Esophagus squamous epithelium (tissue), 5 donors: ENCODE results near the gene SLC35F4. TPM values are rescaled to one million over a fixed set of nuclear protein-coding genes. Genes with fewer than 3 reads are reported as not detected.

ENCODE experiments used
- DNase-seq: peaks from one replicate; lab custom pipeline; 2025; lab: John Stamatoyannopoulos, UW
- H3K27ac ChIP-seq, 4 donors: fragments of 200-600 bp; sonication (generic); one replicate each; pipeline ENCODE4 v1.5.1; 2016 to 2019; ENCODE audit warnings: mild to moderate bottlenecking in 1 of 4
- H3K27me3 ChIP-seq, 4 donors: fragments of 200-600 bp; sonication (generic); 1 replicate in 3 of 4; 2 replicates in 1 of 4; pipeline versions ENCODE4 v1.5.1 to v1.6.0; 2017 to 2021; ENCODE audit warnings: antibody characterized with exemption in 1 of 4
- H3K36me3 ChIP-seq, 3 donors: fragments of 200-600 bp; sonication (generic); one replicate each; pipeline ENCODE4 v1.5.1; 2016 to 2019
- H3K4me1 ChIP-seq, 3 donors: fragments of 200-600 bp; sonication (generic); one replicate each; pipeline ENCODE4 v1.5.1; 2017 to 2019
- H3K4me3 ChIP-seq, 4 donors: fragments of 200-600 bp; sonication (generic); 1 replicate in 3 of 4; 2 replicates in 1 of 4; pipeline ENCODE4 v1.5.1; 2016 to 2019; ENCODE audit warnings: mild to moderate bottlenecking in 2 of 4, moderate library complexity in 1 of 4
- H3K9me3 ChIP-seq, 3 donors: fragments of 200-600 bp; sonication (generic); one replicate each; pipeline ENCODE4 v1.5.1; 2016 to 2019
- POLR2A ChIP-seq, 4 donors: fragments of 450-650 bp; IDR thresholded peaks; one replicate each; pipeline ENCODE4 v1.6.1; 2017; ENCODE audit warnings: antibody characterized with exemption in 4 of 4, mild to moderate bottlenecking in 4 of 4, moderate library complexity in 3 of 4
- WGBS, 2 donors: methylation state at CpG; one replicate each; pipeline ENCODE4 v1.1.5; 2018; 5-methylcytosine and 5-hydroxymethylcytosine counted together
- intact Hi-C: fragments of 100-400 bp; cut with DNase I; formaldehyde crosslinking; loops from one replicate; pipeline ENCODE4 v1.15.0; 2022
- total RNA-seq, 4 donors: library from RNA; depleted of rRNA; stranded (reverse); fragments of >200 nt; gene quantifications; one replicate each; pipeline ENCODE4 v1.1.0, GENCODE V29; 2016
- TF ChIP-seq, protein P1 (sequence below), 6 experiments: fragments of 450-650 bp in 4 of 6; fragments of 200-600 bp in 2 of 6; sonication (generic) in 2 of 6; IDR thresholded peaks; one replicate each; pipeline ENCODE4 v1.5.1; 2016 to 2019; ENCODE audit warnings: antibody characterized with exemption in 6 of 6, mild to moderate bottlenecking in 4 of 6, moderate library complexity in 4 of 6
- donor health status: DM: yes; HTN: yes; CAD: no.

The SLC35F4 gene
- total RNA-seq, 4 donors from 2014 or later, result not detected

DNA sequence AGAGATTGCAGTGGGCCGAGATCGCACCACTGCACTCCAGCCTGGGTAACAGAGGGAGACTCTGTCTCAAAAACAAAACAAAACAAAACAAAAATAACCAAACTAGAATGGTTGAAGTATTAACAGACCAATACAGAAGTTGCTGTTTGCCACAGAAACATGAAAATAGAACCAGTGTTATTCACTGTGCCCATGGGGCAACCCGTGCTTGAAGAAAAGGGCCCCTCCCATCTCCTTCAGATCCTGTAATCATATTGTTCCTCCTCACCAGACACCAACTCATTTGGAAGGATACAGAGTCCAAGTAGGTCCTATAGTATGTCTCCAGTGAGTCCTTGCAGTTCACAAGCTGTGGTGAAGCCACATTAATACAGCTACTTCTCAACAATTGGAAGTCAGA is 30.9 kb downstream of the SLC35F4 start:
- H3K4me3 ChIP-seq, result no peak overlapping the region
- no peaks in the 10 kb centered on the region for H3K27me3 ChIP-seq
- no peak overlapping the region for H3K27ac ChIP-seq
- WGBS, 2 donors, result 76 to 87% methylated on average over 3 of the region's 3 CpGs
- H3K4me1 ChIP-seq, result peaks cover 0 to 18% (median 0%) of the 10 kb centered on the region in 3 donors
- no peak for DNase-seq
- H3K9me3 ChIP-seq, result no peaks in the 10 kb centered on the region
- intact Hi-C loops, result no loop called here
- H3K36me3 ChIP-seq, result no peaks in the 10 kb centered on the region
- TF ChIP-seq, protein P1, sequence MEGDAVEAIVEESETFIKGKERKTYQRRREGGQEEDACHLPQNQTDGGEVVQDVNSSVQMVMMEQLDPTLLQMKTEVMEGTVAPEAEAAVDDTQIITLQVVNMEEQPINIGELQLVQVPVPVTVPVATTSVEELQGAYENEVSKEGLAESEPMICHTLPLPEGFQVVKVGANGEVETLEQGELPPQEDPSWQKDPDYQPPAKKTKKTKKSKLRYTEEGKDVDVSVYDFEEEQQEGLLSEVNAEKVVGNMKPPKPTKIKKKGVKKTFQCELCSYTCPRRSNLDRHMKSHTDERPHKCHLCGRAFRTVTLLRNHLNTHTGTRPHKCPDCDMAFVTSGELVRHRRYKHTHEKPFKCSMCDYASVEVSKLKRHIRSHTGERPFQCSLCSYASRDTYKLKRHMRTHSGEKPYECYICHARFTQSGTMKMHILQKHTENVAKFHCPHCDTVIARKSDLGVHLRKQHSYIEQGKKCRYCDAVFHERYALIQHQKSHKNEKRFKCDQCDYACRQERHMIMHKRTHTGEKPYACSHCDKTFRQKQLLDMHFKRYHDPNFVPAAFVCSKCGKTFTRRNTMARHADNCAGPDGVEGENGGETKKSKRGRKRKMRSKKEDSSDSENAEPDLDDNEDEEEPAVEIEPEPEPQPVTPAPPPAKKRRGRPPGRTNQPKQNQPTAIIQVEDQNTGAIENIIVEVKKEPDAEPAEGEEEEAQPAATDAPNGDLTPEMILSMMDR (IDR thresholded peaks at IDR 0.05), result no peak
- TF ChIP-seq POLR2A (IDR thresholded peaks at IDR 0.05), result no peak

DNA sequence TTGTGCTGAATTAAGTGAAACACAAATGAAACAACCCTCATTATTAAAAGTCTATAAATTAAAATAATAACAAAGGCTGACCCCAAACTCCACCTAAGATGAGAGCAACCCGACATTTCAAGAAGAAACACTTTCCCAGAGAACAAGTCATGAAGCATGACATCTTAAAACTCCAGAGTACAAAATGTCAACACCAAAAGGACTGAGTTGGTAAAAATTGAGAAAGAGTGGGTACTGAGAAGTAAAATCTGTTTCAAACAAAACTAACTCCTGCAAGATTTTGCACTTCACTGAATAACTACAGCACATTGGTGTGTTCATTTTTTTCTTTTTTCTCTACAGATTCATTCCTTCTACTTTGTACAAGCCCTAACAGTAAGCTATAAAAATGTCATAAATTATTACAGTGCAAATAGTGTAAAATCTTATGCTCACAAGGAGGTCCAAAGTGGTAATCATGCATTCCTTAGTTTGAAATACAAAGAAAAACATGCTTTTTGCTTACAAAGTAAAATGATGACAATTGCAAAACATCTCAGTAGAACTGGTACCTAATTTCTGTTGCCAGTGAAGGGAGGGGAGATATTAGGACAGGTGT is 31.8 kb downstream of the SLC35F4 start:
- no peaks in the 10 kb centered on the region for H3K27me3 ChIP-seq
- H3K4me3 ChIP-seq, result no peak overlapping the region
- no peak for TF ChIP-seq POLR2A (IDR thresholded peaks at IDR 0.05)
- TF ChIP-seq, protein P1 (IDR thresholded peaks at IDR 0.05), result no peak
- H3K9me3 ChIP-seq, result no peaks in the 10 kb centered on the region
- H3K27ac ChIP-seq, result no peak overlapping the region
- peaks cover 0 to 18% (median 0%) of the 10 kb centered on the region in 3 donors for H3K4me1 ChIP-seq
- DNase-seq, result no peak
- WGBS, 2 donors, result 0 to 25% methylated on average over 1 of the region's 1 CpG
- no peaks in the 10 kb centered on the region for H3K36me3 ChIP-seq
- intact Hi-C loops, result no loop called here

- H3K36me3 ChIP-seq, result no peaks in the 10 kb centered on the region
- no peak overlapping the region for H3K4me3 ChIP-seq
- DNase-seq, result no peak
- intact Hi-C loops, result no loop called here
- no peaks in the 10 kb centered on the region for H3K27me3 ChIP-seq
- 16 to 30% methylated on average over 3 of the region's 3 CpGs for whole genome bisulfite sequencing, 2 donors
- no peak overlapping the region for H3K27ac ChIP-seq
- peaks cover 0 to 18% (median 0%) of the 10 kb centered on the region in 3 donors for H3K4me1 ChIP-seq
- H3K9me3 ChIP-seq, result no peaks in the 10 kb centered on the region
- no peak for TF ChIP-seq POLR2A (IDR thresholded peaks at IDR 0.05)
- TF ChIP-seq, protein P1 (IDR thresholded peaks at IDR 0.05), result no peak
Observed at GRCh38 chr14:57833323-57833722, 32.6 kb downstream of the SLC35F4 start.

GRCh38 chr14:57831981-57832380 is 33.9 kb downstream of the SLC35F4 start:
- no peaks in the 10 kb centered on the region for H3K9me3 ChIP-seq
- peaks cover 0 to 18% (median 0%) of the 10 kb centered on the region in 3 donors for H3K4me1 ChIP-seq
- no peak overlapping the region for H3K27ac ChIP-seq
- intact Hi-C loops, result no loop called here
- H3K4me3 ChIP-seq, result no peak overlapping the region
- no peaks in the 10 kb centered on the region for H3K36me3 ChIP-seq
- H3K27me3 ChIP-seq, result no peaks in the 10 kb centered on the region
- TF ChIP-seq POLR2A (IDR thresholded peaks at IDR 0.05), result no peak
- TF ChIP-seq, protein P1 (IDR thresholded peaks at IDR 0.05), result no peak
- WGBS, 2 donors, result 22 to 27% methylated on average over 5 of the region's 5 CpGs
- no peak for DNase-seq

GRCh38 chr14:57828713-57829112 is 37.2 kb downstream of the SLC35F4 start:
- no peak for DNase-seq
- Histone ChIP-seq H3K27ac (no peak overlapping the region), H3K4me3 (no peak overlapping the region), H3K27me3 (no peaks in the 10 kb centered on the region), H3K4me1 (peaks cover 0 to 11% (median 0%) of the 10 kb centered on the region in 3 donors), H3K36me3 (no peaks in the 10 kb centered on the region), H3K9me3 (peaks cover 0 to 4% (median 3%) of the 10 kb centered on the region in 3 donors)
- intact Hi-C loops, result no loop called here
- WGBS, 2 donors, result 63 to 67% methylated on average over 2 of the region's 2 CpGs
- TF ChIP-seq POLR2A (IDR thresholded peaks at IDR 0.05), result no peak
- TF ChIP-seq, protein P1 (IDR thresholded peaks at IDR 0.05), result no peak
